HG03280 (cell line): ENCODE results near the gene DOK1.

Source experiments
- ATAC-seq: cut with Tn5 transposase; IDR thresholded peaks from one replicate; pipeline ENCODE4 v1.9.1; 2021; ENCODE audit warnings: mild to moderate bottlenecking, moderate library complexity; ENCODE audit not compliant: unreplicated experiment

The DOK1 gene

DNA sequence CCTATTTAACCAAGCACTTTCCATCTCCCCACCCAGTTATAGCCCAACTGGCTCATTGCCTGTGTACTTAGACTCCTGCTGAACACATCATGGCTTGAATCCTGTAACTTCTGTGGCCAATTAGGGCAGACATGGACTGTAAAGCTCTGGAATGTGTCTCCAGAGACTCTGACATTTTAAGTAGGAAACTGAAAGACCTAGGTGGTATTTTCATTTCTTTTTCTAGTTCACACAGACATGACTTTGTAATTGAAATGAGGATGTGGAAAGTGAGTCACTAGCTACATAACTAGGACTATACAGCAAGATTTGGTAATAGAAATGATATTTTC is 12.2 kb downstream of the DOK1 start:
- ATAC-seq, result no peak

DNA sequence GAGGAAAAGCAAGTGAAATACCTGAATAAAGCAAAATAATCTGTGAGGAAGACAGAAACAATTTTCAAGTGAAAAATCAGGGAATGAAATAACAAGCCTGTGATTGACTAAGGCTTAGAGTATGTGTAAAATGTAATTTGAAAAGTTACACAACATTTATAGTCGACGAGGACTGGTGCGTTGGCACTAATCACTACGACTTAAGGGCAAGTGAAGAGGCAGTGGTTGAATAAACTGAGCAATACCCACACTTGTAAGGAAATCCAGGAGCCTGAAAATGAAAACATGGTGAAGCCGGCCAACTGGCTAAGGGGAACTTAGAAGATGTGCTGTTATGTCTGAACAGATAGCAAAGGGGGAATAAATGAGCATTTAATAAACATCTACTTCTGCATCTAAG is 13.4 kb downstream of the DOK1 start:
- ATAC-seq, result no peak

DNA sequence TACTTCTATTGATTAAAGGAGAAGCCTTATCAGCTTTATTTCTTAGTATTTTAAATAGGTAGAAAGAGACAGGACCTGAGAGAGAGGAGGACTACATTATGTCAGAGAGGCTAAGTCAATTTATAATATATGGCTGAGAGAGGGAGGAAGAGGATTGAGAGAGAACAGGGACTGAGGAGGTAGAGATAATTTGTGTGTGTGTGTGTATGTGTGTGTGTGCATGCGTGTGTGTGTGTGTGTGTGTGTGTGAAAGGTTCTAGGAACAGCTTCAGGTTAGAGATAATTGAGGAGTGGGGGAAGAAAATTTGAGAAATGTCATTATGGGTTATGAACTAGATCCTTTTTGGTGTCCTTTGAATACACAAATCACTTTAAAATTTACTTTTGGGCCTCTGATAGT is 15.2 kb downstream of the DOK1 start:
- no peak for ATAC-seq

DNA sequence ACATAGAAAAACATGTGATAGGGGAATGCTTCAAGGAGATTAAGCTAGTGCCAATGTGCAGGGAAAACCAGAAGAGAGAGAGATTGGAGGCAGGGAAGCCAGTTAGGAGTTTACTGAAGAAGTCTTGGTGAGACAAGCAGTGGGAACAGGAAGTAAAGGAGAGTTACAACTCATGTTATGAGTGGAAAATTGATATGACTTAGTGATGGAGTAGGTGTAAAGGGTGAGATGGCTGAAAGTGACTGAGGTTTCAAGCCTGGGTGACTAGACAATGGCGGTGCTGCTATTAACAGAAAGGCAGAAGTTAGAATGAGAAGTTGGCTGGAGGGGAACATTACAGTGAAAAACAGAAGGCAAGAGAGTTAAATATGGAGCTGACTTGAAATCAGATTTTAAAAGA is 16.5 kb downstream of the DOK1 start:
- ATAC-seq, result peak; percentile 69

DNA sequence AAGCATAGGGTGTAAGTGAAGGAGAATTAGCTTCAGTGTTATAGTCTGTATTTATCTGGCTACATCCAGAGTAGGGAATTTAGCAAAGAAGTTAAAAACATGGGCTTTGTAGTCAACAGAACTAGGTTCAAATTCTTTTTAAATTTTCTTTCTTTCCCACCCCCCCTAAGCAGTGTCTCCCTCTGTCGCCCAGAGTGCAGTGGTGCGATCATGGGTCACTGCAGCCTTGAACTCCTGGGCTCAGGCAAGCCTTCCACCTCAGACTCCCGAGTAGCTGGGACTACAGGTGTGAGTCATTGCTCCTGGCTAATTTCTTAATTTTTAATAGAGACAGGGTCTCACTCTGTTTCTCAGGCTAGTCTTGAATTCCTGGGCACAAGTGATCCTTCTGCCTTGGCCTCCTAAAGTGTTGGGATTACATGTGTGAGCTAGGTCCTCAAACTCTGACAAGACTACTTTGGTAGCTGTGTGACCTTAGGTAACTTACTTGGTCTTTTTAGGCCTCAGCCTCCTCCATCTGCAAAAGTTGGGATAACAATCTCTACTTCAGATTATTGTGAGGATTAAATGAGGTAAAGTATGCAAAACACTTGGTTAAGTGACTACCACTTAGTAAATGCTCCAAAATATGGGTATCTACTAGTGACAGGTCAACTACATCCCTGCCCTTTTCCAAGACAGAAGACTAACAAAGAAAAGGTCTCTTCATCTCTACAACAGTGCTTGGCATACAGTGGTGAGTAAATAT is 17.8 kb downstream of the DOK1 start:
- no peak for ATAC-seq

DNA sequence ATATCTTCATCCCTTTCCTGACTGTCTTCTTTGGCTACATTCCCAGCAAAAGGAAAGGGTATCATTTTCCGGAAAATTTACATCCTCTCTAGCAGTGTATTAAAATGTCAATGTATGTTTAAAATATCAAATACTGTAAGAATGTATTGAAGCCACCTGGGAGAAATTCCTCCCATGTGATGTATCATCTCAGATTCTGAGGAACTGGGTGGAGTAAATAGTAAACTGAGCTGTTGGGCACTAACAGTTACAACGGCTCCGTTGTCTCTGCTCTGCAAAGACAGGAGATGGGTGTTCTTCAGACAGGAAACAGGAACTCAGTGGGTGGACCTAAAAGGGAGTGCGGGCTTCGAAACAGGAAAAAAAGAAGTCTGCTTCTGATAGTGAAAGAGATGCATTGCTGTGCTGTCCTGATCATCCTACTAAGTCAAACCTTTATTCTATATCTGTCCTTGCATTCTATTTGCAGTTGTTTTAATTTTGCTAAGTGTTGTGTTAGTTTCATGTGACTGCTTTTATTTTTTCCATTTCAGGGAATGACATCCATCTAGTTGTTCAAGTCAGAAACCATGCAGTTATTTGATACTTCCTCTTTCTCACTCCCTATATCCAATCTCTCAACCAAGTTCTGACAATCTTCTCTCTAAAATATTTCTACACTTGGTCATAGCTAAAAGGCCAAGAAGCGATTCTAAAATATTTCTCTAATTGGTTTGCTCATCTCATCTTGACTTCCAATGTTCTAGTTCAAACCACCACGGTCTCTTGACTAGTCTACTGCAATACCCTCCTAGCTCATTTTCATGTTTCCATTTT is 19.4 kb downstream of the DOK1 start:
- no peak for ATAC-seq

DNA sequence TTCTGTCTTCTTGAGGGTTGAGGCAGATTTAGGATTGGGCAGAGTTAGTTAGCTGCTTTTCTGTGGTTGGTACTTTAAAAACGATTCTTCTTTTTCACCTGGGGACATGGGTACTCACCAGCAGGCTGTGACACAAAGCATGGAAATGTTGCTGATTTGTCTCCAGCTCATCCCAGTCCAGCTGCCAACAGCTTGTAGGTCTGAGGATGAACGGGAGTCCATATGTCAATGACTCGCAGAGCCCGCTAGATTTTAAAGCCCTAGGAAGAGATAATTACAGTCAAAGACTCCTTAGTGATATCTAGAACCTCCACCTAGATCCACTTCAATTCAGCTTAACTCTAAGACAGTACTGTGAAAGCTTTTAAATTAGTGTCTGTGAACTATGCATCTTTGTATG is 20.8 kb downstream of the DOK1 start:
- ATAC-seq, result no peak

DNA sequence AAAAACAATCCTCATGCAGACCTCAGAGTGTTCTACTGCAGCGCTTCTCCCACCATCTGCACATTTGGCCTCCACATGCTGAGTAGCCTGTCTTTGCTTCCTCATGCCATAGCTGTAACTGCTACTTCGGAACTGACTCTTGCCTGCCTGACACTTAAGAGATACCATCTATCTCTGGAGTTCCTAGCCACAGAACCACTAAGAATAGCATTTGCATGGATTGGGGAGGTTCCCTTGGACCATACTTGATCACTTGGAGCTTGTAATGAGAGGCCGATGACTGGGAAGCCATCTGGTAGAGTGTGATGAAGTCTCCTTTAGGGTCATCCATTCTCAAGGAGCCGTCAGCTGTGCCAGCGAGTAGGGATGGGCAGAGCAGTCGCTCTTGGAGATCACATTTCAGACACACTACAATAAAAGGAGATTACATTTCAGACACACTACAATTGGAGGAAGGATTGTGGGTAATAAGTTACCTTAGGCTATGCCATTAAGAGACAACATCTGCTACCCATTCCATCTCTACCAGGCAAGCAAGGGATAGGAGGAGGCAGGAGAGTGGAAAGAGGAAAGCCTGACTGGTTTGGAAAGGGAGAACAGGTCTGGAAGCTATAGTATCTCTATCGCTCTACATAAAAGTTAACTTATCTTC is 21.8 kb downstream of the DOK1 start:
- no peak for ATAC-seq

DNA sequence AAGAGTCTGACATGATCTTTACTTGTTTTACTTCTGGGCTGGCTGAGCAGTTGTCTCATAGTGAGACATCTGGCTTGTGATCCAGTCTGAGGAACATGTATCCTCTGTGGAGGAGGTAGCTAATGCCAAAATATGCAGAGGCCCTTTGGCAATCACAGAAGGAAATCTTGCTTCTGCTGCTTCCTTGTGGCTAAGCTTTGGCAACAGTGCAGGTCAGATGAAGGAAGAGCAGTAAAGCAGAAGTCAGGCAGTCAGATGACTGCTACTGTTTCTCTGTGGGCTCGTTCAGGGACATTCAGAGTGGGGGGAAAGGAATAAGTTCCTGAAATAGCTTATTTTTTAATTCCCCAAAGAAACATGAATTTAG is 22.3 kb downstream of the DOK1 start:
- ATAC-seq, result no peak

DNA sequence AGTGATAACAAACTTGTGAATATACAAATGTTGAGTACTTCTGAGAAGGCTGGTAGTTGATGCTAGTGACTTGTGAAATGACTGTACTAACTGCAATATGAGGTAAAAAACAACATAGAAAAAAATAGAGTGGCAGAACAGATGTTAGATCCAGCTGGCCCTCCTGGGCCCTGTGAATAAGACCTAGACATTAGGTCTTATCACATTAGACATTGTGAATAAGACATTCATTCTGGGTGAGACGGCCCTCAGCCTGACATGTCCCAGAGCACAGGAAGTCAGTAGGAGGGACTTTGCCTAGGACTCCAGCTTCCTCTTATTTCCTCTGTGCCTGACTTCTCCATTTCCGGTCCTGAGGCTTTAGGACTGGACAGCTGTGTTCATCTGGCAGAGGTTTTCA is 22.9 kb downstream of the DOK1 start:
- ATAC-seq, result peak; percentile 39

DNA sequence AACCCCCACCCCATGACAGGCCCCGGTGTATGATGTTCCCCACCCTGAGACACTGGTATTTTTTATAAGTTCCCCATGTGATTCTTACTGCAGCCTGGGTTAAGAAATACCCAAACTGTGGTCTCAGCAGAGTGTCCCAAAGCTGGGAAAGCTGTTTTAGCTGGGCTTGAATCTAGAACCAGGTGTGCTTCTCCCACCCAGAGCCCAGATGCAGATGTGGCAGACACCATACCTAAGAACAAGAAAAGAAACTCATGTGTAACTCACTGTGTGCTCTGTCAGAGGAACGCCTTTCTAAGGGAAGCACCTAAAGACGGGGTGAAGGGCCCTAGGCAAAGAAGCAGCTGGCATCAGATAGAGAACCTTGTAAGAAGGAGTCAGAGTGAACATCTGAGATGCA is 23.9 kb downstream of the DOK1 start:
- no peak for ATAC-seq

DNA sequence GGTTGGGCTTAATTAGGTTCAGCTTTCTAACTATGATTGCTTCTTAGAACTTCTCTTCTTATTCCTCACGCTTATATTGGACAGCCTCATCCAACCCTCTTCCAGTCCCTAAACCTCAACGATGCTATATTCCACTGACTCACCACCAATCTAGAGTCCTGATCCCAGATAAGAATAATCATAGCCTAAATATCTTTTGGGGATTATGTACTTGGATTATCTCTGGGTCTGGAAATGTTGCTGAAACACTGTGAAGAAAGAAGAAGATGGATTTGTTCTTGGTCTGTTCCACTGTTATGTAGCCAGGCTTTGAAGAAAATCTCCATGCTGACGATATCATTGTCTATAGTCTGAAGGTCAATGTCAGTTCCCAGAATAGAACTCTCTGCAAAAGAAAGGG is 26.9 kb downstream of the DOK1 start:
- no peak for ATAC-seq

DNA sequence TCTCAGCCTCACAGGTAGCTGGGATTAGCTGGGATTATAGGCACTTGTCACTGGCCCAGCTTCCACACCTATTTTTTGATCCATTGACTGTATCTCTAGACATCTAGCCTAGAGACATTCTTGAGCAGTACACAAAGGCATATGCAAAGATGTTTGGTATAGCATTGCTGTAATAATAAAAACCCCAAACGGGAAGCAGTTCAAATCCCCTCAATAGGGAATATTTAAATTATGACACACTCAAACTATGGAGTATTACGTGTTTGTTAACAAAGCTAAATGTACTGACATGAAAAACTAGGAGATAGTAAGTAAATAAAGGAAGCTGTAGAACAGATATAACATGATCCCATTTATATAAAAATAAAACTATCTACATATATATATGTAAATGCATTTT is 27.7 kb downstream of the DOK1 start:
- no peak for ATAC-seq

DNA sequence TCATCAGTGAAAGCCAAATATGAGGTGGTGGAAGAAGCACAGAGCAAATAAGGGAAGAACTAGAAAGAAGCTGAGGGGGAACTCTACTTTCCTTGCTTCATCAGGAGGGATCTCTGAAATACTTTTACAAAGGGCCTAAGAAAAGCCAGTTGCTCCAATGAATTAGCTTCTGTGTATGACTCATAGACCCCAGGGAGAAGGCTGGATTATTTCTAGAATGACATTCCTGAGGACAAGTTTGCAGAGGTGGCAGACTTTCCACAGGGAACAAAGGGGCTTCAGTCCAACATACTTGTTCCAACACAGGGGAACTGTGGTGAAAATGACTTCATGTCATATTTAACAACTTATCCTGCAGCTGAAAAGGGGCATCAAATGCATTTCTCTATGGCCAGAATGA is 29.0 kb downstream of the DOK1 start:
- no peak for ATAC-seq

DNA sequence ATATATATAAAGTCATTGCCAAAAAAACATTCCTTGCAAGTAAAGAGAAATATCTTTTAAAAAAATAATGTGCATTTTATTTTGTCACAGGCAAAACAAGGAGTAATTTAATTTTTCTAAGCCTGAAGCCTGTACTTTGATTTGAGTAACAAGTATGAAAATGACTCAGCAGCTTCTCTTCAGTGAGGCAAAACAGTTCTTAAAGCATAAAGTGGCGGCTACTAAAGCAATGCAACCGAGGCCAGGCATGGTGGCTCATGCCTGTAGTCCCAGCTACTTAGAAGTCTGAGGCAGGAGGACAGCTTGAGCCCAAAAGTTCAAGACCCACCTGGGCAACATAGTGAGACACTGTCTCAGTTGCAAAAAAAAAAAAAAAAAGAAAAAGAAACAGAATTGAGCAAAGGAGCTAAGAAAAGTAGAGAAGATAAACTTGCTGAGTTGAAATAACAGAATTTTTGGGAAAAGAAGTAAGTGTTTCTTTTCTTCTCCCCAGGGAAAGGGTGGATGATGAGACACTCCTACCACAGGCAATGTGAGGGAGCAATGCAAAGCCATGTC is 29.6 kb downstream of the DOK1 start:
- no peak for ATAC-seq

DNA sequence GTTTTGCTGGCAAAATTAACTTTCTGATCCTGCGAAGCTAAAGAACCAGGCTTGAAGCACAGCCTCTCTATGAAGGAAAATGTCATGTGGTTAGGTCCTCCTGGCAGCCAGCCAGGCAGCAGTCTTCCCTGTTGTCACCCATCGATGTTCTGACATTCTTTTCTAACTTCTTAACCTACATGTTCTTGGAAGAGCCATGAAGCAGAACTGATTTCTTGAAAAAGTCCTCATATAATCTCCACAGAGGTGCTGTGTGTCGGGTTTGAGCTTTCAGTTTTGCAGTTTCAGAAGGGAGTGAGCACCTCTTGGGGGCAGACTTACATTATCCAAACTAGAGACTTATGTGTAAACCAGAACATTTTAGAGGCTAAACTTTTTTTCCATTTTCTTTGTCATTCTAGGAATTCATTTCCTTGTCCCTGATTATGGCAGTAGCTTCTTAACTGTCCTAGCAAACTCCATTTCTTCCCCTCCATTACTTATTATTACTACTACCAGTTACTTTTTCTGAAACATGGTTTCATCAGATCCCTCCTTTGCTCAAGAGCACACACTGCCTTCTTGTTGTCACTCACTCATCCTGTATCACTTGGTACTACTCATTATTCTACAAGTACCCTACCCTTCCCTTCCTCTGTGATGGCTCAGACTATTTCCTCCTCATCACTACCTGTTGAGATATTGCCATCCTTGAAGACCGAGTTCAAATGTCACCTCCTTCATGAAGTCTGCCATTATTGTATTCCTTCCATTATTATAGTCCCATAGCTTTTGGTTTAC is 31.1 kb downstream of the DOK1 start:
- no peak for ATAC-seq

DNA sequence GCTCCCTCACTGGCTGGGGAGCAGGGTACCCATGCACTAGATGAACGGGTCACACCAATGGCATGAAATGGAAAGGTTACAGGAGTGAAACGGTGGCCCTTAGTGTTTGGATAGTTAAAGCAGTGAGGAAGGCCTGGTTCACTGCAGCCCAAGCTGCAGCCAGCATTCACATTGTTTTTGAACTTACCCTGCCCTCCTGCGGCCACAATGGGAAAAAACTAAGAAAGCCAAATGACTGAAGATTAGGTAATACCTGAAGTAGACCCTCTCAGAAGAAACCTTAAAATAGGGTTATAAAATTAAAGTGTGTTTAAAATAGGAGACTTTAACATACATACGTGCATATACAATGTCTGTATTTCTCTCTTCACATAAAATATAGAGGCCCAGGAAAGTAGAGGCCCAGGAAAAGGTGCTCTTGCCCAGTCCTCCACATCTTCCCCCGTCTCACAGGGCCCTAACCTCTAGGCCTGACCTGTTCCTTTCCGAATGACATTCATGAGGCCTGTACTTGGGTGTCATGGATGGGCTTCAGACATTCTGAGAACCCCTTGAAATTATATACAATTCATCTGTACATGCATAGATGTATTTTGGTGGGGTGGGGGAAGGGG is 33.3 kb downstream of the DOK1 start:
- ATAC-seq, result peak; percentile 68

DNA sequence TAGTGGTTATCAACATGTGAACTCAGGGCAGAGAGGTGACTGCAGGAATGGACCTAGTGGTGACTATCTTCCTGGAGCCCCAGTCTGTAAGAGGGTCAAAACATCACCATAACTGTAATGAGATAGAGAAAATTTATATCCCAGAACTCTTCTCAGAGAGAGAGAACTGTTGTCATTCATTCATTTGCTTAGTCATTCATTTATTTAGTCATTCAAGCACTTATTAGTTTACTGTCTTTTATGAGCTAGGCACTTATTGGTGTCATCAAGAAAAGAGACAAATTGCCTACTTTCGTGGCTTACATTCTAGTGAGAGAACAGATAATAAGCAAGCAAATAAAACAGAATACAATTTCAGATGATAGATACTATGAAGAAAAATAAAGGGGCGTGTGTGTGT is 34.1 kb downstream of the DOK1 start:
- no peak for ATAC-seq

DNA sequence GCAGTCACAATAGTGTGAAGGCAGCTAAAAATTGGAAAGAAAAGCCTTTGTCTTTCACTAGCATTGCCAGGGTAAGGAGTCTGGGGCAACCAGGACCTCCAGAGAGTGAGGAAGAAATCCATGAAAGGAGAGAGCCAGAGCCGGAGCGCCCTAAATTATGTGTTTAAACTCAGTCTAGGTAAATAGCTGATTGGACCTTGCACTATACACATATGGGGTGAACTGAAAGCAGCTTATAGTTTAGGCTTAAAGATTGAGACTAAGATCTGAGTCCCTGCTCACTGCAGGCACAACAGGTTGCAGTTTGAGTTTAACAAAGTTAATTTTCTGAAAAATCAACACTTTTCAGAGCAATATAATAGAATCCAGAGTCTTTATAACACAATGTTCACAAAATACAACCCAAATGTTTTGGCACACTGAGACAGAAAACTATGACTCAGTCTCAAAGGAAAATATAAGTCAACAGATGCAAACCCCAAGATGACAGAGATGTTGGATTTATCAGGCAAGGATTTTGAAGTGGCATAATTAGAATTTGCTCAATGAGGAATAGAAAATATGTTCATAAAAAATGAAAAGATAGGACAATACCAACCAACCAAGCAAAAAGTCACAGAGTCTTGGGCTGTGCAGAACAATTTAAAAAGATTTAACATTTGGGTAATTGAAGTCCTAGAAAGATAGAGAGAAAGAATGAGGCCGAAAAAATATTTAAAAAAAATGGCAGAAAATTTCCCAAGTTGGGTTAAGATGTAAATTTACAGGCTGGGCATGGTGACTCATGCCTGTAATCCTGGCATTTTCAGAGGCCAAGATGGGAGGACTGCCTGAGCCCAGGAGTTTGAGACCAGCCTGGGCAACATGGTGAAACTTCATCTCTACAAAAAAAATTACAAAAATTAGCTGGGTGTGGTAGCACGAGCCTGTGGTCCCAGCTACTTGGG is 39.6 kb downstream of the DOK1 start:
- no peak for ATAC-seq

DNA sequence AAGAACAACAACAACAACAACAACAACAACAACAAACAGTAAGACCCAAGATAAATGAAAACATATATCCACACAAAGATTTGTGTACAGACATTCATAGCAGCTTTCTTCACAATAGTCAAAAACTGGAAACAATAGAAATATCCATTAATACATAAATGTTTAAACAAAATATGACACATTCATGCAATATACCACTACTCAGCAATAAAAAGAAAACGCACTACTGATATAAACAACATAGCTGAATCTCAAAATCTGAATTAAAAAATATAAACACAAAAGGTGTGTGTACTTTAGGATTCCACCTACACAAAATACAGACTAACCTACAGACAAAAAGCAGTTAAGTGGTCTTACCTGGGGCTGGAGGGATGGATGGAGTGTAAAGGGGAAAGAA is 42.1 kb downstream of the DOK1 start:
- no peak for ATAC-seq
